Adrenal gland (tissue), 12 donors: Measurements from ENCODE around the gene RASGRP2. TPM values are rescaled to one million over a fixed set of nuclear protein-coding genes. Genes with fewer than 3 reads are reported as not detected.

Source experiments
- DNase-seq, 7 donors: peaks; one replicate each; pipeline ENCODE4 v3.0.0-alpha.2; 2019 to 2020
- H3K27ac ChIP-seq, 5 donors: fragments of 200-600 bp; sonication (generic) in 4 of 5; 1 replicate in 3 of 5; 2 replicates in 2 of 5; pipeline versions ENCODE4 v1.5.1 to v1.8.0; 2016 to 2020; ENCODE audit warnings: mild to moderate bottlenecking in 1 of 5
- H3K27me3 ChIP-seq: fragments of 200-600 bp; 2 replicates; pipeline ENCODE4 v1.8.0; 2021
- H3K36me3 ChIP-seq, 2 donors: fragments of 200-600 bp; replicated peaks in 1 of 2; 1 replicate in 1 of 2; 2 replicates in 1 of 2; pipeline versions ENCODE4 v1.5.1 to v1.8.0; 2018 to 2022
- H3K4me1 ChIP-seq, 2 donors: fragments of 200-600 bp; replicated peaks in 1 of 2; 1 replicate in 1 of 2; 2 replicates in 1 of 2; pipeline versions ENCODE4 v1.5.1 to v1.8.0; 2018 to 2021
- H3K4me3 ChIP-seq, 4 donors: fragments of 200-600 bp; sonication (generic) in 3 of 4; one replicate each; pipeline ENCODE4 v1.5.1; 2016 to 2018
- H3K9me3 ChIP-seq, 3 donors: fragments of 200-600 bp; sonication (generic) in 1 of 3; replicated peaks in 1 of 3; 1 replicate in 2 of 3; 2 replicates in 1 of 3; pipeline versions ENCODE4 v1.5.1 to v1.8.0; 2016 to 2021
- POLR2A ChIP-seq, 2 donors: fragments of 450-650 bp; IDR thresholded peaks; one replicate each; pipeline ENCODE4 v1.6.1; 2017; ENCODE audit warnings: antibody characterized with exemption in 2 of 2, mild to moderate bottlenecking in 2 of 2, moderate library complexity in 1 of 2
- WGBS, 4 donors: extraction: QIAGEN DNeasy Blood & Tissue Kit in 2 of 4; methylation state at CpG; one replicate each; pipeline versions ENCODE4 v1.1.5 to v1.1.7; 2013 to 2017; 5-methylcytosine and 5-hydroxymethylcytosine counted together
- intact Hi-C, 2 donors: fragments of 100-400 bp; cut with DNase I; formaldehyde crosslinking; loops; one replicate each; pipeline versions ENCODE4 v1.14.1 to v1.15.0; 2022 to 2023
- polyA plus RNA-seq, 3 donors: library from polyadenylated mRNA; stranded (reverse); fragments of 200-250 nt in 2 of 3; fragments of 350-450 nt in 1 of 3; fragmentation: Illumina TruSeq in 1 of 3; extraction: RNeasy Lipid Tissue Mini Kit (QIAGEN cat#74804) in 1 of 3; gene quantifications; one replicate each; pipeline ENCODE4 v1.2.3, GENCODE V29; 2013 to 2014
- total RNA-seq, 9 donors: library from RNA; depleted of rRNA in 4 of 9; stranded (reverse); fragments of >200 nt in 4 of 9; fragments of 120-200 nt in 1 of 9; fragmentation: NEBNext Ultra II Directional in 1 of 9; extraction: Animal tissue kit (Norgen Biotek cat#: 25700) in 1 of 9; gene quantifications; one replicate each; pipeline versions ENCODE4 v1.1.0 to v1.2.4, GENCODE V29; 2013 to 2023
- TF ChIP-seq, protein P1 (sequence below), 6 experiments: fragments of 450-650 bp in 4 of 6; fragments of 200-600 bp in 2 of 6; sonication (generic) in 1 of 6; IDR thresholded peaks; 1 replicate in 5 of 6; 2 replicates in 1 of 6; pipeline versions ENCODE4 v1.5.1 to v1.8.0; 2016 to 2021; ENCODE audit warnings: antibody characterized with exemption in 6 of 6, mild to moderate bottlenecking in 2 of 6, moderate library complexity in 1 of 6
- donor health status: healthy with polysubstance abuse.
- donor health status: Bipolar disorder and iron deficiency.
- donor health status: DM: yes; HTN: yes; CAD: no.
- donor health status: DM: no; HTN: no; CAD: no.
- donor health status: DM: no; HTN: no; CAD: no.
- donor health status: DM: yes; HTN: yes; CAD: no.

RASGRP2 gene
- total and polyA plus RNA-seq, 12 donors = 3.6 to 81.9 (median 12.3) TPM

DNA sequence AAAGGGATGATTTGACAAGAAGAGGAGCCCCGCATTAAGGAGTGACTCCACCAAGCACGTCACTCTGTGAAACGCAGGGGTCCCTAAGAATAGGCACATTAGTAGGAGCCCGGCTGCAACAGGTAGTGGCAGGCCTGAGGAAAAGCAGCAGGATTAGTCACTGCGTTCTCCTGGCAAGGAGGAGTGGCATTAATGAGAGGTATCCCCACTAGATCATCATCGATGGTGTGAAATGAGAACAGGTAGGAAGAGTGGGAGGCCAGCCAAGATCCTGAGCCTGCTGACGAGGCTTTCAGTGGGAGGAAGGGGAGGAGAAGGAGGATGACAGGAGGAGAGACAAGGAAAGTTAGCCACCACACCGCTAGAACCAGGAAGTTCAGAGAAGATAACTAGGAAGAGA is 59.6 kb downstream of the RASGRP2 start:
- WGBS, 4 donors = 73 to 84% (median 82%) methylated on average over 8 of the region's 8 CpGs

GRCh38 chr11:64681171-64681570 is 62.8 kb downstream of the RASGRP2 start:
- no peaks in the 10 kb centered on the region for H3K4me1 ChIP-seq
- TF ChIP-seq, protein P1, sequence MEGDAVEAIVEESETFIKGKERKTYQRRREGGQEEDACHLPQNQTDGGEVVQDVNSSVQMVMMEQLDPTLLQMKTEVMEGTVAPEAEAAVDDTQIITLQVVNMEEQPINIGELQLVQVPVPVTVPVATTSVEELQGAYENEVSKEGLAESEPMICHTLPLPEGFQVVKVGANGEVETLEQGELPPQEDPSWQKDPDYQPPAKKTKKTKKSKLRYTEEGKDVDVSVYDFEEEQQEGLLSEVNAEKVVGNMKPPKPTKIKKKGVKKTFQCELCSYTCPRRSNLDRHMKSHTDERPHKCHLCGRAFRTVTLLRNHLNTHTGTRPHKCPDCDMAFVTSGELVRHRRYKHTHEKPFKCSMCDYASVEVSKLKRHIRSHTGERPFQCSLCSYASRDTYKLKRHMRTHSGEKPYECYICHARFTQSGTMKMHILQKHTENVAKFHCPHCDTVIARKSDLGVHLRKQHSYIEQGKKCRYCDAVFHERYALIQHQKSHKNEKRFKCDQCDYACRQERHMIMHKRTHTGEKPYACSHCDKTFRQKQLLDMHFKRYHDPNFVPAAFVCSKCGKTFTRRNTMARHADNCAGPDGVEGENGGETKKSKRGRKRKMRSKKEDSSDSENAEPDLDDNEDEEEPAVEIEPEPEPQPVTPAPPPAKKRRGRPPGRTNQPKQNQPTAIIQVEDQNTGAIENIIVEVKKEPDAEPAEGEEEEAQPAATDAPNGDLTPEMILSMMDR (IDR thresholded peaks at IDR 0.05) = no peak
- TF ChIP-seq POLR2A (IDR thresholded peaks at IDR 0.05) = no peak
- no peaks in the 10 kb centered on the region for H3K36me3 ChIP-seq
- H3K4me3 ChIP-seq = no peak overlapping the region
- intact Hi-C loops = no loop called here
- no peaks in the 10 kb centered on the region for H3K27me3 ChIP-seq
- no peak for DNase-seq
- H3K27ac ChIP-seq = no peak overlapping the region
- 71 to 86% (median 72%) methylated on average over 4 of the region's 4 CpGs for WGBS, 4 donors
- H3K9me3 ChIP-seq = no peaks in the 10 kb centered on the region

More for the DNA sequence above, 59.6 kb downstream of the RASGRP2 start:
- intact Hi-C loops = no loop called here
- Histone ChIP-seq H3K4me1 (peaks cover 0 to 18% of the 10 kb centered on the region in 2 donors), H3K27ac (no peak overlapping the region), H3K4me3 (no peak overlapping the region), H3K36me3 (no peaks in the 10 kb centered on the region), H3K9me3 (no peaks in the 10 kb centered on the region), H3K27me3 (no peaks in the 10 kb centered on the region)
- TF ChIP-seq, protein P1 (IDR thresholded peaks at IDR 0.05) = no peak
- TF ChIP-seq POLR2A (IDR thresholded peaks at IDR 0.05) = no peak
- no peak for DNase-seq

DNA sequence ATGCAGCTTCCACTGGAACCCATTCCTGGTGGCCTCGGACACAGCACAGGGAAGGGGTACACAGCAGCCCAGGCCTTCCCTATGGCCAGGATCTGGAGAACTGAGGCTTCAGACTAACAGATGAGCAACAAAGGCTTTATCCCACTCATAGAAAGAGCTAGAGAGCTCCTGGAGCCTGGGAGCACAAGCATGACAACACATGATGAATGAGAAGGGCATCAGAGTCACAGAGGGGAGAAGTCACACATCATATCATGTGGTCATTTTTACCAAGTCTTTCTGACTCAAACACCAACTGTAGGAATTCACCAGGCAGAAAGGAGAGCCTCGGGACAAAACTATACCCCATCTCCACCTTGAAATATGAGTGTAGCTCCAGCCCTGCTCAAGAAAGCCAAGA is 64.1 kb downstream of the RASGRP2 start:
- DNase-seq = no peak
- TF ChIP-seq, protein P1 (IDR thresholded peaks at IDR 0.05) = no peak
- TF ChIP-seq POLR2A (IDR thresholded peaks at IDR 0.05) = no peak
- 29 to 76% (median 56%) methylated on average over 1 to 2 of the region's 2 CpGs for WGBS, 4 donors
- H3K4me3 ChIP-seq = no peak overlapping the region
- H3K4me1 ChIP-seq = no peaks in the 10 kb centered on the region
- no peaks in the 10 kb centered on the region for H3K36me3 ChIP-seq
- H3K27me3 ChIP-seq = peaks cover 3% of the 10 kb centered on the region
- intact Hi-C loops = no loop called here
- no peak overlapping the region for H3K27ac ChIP-seq
- no peaks in the 10 kb centered on the region for H3K9me3 ChIP-seq

DNA sequence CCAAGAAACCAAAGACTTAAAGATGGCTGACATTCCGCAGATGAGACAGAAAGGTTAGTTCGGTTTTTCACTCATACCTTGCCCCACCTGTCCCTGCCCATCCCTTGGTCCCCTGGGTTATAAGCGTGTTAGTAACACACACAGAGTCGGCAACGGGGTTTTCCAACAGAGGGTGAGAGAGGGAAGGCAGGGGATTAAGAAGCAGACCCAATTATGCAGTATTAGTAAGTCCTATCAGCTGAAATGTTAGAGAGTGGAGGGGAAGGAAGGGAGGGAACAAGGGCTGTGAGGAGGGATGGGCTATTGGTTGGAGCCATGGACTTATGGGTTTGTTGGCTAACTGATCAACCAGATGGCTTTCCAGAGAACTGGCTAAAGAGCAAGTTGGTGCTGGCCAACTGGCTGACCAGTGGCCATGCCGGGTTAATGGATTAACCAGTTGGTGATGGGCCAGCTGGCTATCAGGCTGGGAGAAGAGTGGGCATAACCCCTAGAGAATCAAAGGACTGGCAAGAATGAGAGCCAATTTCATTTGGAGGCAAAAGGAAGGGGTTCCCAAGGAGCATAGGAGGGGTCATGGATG is 66.4 kb downstream of the RASGRP2 start:
- Histone ChIP-seq H3K27ac (no peak overlapping the region), H3K27me3 (peaks cover 3% of the 10 kb centered on the region), H3K4me1 (no peaks in the 10 kb centered on the region), H3K4me3 (no peak overlapping the region), H3K9me3 (no peaks in the 10 kb centered on the region), H3K36me3 (no peaks in the 10 kb centered on the region)
- no peak for TF ChIP-seq POLR2A (IDR thresholded peaks at IDR 0.05)
- TF ChIP-seq, protein P1 (IDR thresholded peaks at IDR 0.05) = no peak
- intact Hi-C loops = no loop called here
- 80 to 92% (median 89%) methylated on average over 6 of the region's 6 CpGs for WGBS, 4 donors
- no peak for DNase-seq

Other genes with a start within 250 kb of the RASGRP2 start
- 1 to 10 TPM in 2 of 9 donors, under 1 TPM in 5, not detected in 2; 0.42 to 3.9 (median 0.68) TPM for gene SLC22A11, start 188.2 kb downstream of the RASGRP2 start, total RNA-seq
- gene SLC22A11, start 188.2 kb downstream of the RASGRP2 start, polyA plus RNA-seq = under 1 TPM; 0.20 to 0.32 (median 0.30) TPM
- gene SLC22A12, start 152.9 kb downstream of the RASGRP2 start, total RNA-seq = not detected
- not detected for gene SLC22A12, start 152.9 kb downstream of the RASGRP2 start, polyA plus RNA-seq
- gene NRXN2, start 20.9 kb downstream of the RASGRP2 start, total RNA-seq = 10 to 100 TPM in 3 of 9 donors, 1 to 10 TPM in 6; 1.7 to 17.1 (median 4.4) TPM
- gene NRXN2, start 20.9 kb downstream of the RASGRP2 start, polyA plus RNA-seq = 10 to 100 TPM in 1 of 3 donors, 1 to 10 TPM in 2; 3.3 to 13.6 (median 6.2) TPM
- gene PYGM, start 15.8 kb upstream of the RASGRP2 start, total RNA-seq = 10 to 100 TPM in 1 of 9 donors, 1 to 10 TPM in 8; 1.4 to 10.1 (median 3.4) TPM
- gene PYGM, start 15.8 kb upstream of the RASGRP2 start, polyA plus RNA-seq = 1 to 10 TPM; 2.4 to 5.1 (median 4.8) TPM
- 100 to 1,000 TPM in 8 of 9 donors, 10 to 100 TPM in 1; 76.2 to 395 (median 229) TPM for gene SF1, start 34.4 kb upstream of the RASGRP2 start, total RNA-seq
- gene SF1, start 34.4 kb upstream of the RASGRP2 start, polyA plus RNA-seq = 100 to 1,000 TPM; 150 to 197 (median 178) TPM
- gene MAP4K2, start 59.1 kb upstream of the RASGRP2 start, total RNA-seq = 10 to 100 TPM; 12.9 to 34.8 (median 18.7) TPM
- 10 to 100 TPM in 2 of 3 donors, 1 to 10 TPM in 1; 6.4 to 57.7 (median 27.7) TPM for gene MAP4K2, start 59.1 kb upstream of the RASGRP2 start, polyA plus RNA-seq
- gene MEN1, start 66.4 kb upstream of the RASGRP2 start, total RNA-seq = 10 to 100 TPM; 15.3 to 50.6 (median 28.4) TPM
- 10 to 100 TPM; 21.4 to 32.8 (median 29.1) TPM for gene MEN1, start 66.4 kb upstream of the RASGRP2 start, polyA plus RNA-seq
- gene CDC42BPG, start 100.5 kb upstream of the RASGRP2 start, total RNA-seq = 10 to 100 TPM in 2 of 9 donors, 1 to 10 TPM in 7; 3.1 to 12.9 (median 9.1) TPM
- 1 to 10 TPM; 3.3 to 7.4 (median 4.9) TPM for gene CDC42BPG, start 100.5 kb upstream of the RASGRP2 start, polyA plus RNA-seq
- 100 to 1,000 TPM in 1 of 9 donors, 10 to 100 TPM in 8; 38.5 to 107 (median 55.8) TPM for gene EHD1, start 134.5 kb upstream of the RASGRP2 start, total RNA-seq
- 10 to 100 TPM; 14.3 to 50.4 (median 20.0) TPM for gene EHD1, start 134.5 kb upstream of the RASGRP2 start, polyA plus RNA-seq
- gene ATG2A, start 173.1 kb upstream of the RASGRP2 start, total RNA-seq = 10 to 100 TPM in 8 of 9 donors, 1 to 10 TPM in 1; 7.6 to 43.5 (median 33.8) TPM
- 10 to 100 TPM in 2 of 3 donors, 1 to 10 TPM in 1; 3.6 to 43.3 (median 32.4) TPM for gene ATG2A, start 173.1 kb upstream of the RASGRP2 start, polyA plus RNA-seq
- 10 to 100 TPM in 8 of 9 donors, 1 to 10 TPM in 1; 7.8 to 26.6 (median 20.4) TPM for gene PPP2R5B, start 180.5 kb upstream of the RASGRP2 start, total RNA-seq
- gene PPP2R5B, start 180.5 kb upstream of the RASGRP2 start, polyA plus RNA-seq = 10 to 100 TPM; 10.7 to 51.3 (median 25.6) TPM
- gene GPHA2, start 191.8 kb upstream of the RASGRP2 start, total RNA-seq = not detected
- gene GPHA2, start 191.8 kb upstream of the RASGRP2 start, polyA plus RNA-seq = under 1 TPM in 1 of 3 donors, not detected in 2; 0.67 TPM
- not detected for gene MAJIN, start 228.0 kb upstream of the RASGRP2 start, total RNA-seq
- under 1 TPM in 2 of 3 donors, not detected in 1; 0.24 to 0.29 TPM for gene MAJIN, start 228.0 kb upstream of the RASGRP2 start, polyA plus RNA-seq